ENCODE results near the gene EFHC1. TPM values are rescaled to one million over a fixed set of nuclear protein-coding genes. Genes with fewer than 3 reads are reported as not detected.

EFHC1 gene
- total RNA-seq, 1 donor from 2014 or later: 6.6 TPM

DNA sequence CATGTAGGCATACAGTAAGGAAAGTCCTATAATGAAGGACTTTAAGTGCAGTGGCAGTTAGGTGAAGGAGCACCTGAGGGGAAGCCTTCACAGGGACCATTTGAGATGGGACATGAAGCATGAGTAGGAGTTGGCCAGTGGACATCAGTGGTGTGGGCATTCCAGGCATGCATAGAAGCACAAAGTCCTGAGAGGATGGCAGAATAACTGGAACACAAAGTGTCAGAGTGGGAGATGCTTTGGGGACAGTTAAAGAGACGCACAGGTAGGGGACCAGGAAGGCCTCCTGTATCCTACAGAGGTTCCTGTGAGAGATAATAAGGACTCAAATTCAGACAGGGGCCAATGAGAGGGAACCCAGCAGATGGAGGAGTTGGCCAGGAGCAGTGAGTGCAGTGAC, 26.4 kb upstream of the EFHC1 start:
- no peak overlapping the region for H3K4me3 ChIP-seq (ENCODE audit: low read depth, low read length)
- H3K36me3 ChIP-seq (ENCODE audit: control insufficient read depth, insufficient read depth, low read length): no peaks in the 10 kb centered on the region
- no peaks in the 10 kb centered on the region for H3K27me3 ChIP-seq (ENCODE audit: control insufficient read depth, insufficient read depth, low read length)
- TF ChIP-seq, protein P1, sequence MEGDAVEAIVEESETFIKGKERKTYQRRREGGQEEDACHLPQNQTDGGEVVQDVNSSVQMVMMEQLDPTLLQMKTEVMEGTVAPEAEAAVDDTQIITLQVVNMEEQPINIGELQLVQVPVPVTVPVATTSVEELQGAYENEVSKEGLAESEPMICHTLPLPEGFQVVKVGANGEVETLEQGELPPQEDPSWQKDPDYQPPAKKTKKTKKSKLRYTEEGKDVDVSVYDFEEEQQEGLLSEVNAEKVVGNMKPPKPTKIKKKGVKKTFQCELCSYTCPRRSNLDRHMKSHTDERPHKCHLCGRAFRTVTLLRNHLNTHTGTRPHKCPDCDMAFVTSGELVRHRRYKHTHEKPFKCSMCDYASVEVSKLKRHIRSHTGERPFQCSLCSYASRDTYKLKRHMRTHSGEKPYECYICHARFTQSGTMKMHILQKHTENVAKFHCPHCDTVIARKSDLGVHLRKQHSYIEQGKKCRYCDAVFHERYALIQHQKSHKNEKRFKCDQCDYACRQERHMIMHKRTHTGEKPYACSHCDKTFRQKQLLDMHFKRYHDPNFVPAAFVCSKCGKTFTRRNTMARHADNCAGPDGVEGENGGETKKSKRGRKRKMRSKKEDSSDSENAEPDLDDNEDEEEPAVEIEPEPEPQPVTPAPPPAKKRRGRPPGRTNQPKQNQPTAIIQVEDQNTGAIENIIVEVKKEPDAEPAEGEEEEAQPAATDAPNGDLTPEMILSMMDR (IDR thresholded peaks at IDR 0.05; ENCODE audit: insufficient read depth, low read length, severe bottlenecking): no peak
- no peak for DNase-seq (ENCODE audit: low read depth)
- FAIRE-seq: no peak

DNA sequence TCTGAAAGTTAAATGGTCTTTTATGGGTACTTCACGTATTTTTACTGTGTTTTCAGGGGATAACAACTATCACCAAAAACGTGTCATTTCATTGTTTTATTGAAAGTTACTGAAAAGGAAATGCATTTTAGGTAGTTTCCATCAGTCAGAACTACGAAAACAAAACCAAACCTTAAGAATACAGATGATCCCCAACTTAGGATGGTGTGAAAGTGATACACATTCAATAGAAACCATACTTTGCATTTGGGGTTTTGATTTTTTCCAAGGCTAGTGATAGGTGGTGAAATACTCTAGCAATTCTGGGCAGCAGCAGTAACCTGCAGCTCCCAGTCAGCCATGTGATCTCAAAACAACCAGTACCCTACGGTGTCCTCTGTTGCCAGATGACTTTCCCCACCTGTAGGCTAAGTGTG, 25.9 kb upstream of the EFHC1 start:
- H3K4me3 ChIP-seq (ENCODE audit: low read depth, low read length): no peak overlapping the region
- TF ChIP-seq, protein P1 (IDR thresholded peaks at IDR 0.05; ENCODE audit: insufficient read depth, low read length, severe bottlenecking): no peak
- no peaks in the 10 kb centered on the region for H3K27me3 ChIP-seq (ENCODE audit: control insufficient read depth, insufficient read depth, low read length)
- DNase-seq (ENCODE audit: low read depth) (no peak), FAIRE-seq (no peak)
- no peaks in the 10 kb centered on the region for H3K36me3 ChIP-seq (ENCODE audit: control insufficient read depth, insufficient read depth, low read length)

DNA sequence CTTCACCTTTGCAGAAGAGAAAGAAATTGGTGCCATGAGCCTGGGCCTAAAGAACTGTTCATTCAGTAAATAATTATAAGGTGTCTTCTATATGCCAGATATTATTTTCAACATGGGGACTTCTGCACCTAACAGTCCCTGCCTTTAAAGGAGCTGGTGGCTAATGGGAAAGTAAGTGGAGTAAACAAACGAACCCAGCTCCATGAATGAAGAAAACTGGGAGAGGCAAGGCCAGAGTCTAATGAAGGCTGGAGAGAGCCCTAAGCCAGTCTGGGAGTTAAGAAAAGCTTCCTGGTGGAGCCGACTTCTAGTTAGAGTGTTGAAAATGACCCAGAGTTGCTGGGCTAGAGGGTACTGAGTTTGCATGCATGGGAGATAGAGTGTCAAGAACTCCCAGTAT, 24.2 kb upstream of the EFHC1 start:
- Histone ChIP-seq H3K36me3 (ENCODE audit: control insufficient read depth, insufficient read depth, low read length) (no peaks in the 10 kb centered on the region), H3K27me3 (ENCODE audit: control insufficient read depth, insufficient read depth, low read length) (no peaks in the 10 kb centered on the region), H3K4me3 (ENCODE audit: low read depth, low read length) (no peak overlapping the region)
- TF ChIP-seq, protein P1 (IDR thresholded peaks at IDR 0.05; ENCODE audit: insufficient read depth, low read length, severe bottlenecking): no peak
- no peak for FAIRE-seq
- DNase-seq (ENCODE audit: low read depth): no peak

DNA sequence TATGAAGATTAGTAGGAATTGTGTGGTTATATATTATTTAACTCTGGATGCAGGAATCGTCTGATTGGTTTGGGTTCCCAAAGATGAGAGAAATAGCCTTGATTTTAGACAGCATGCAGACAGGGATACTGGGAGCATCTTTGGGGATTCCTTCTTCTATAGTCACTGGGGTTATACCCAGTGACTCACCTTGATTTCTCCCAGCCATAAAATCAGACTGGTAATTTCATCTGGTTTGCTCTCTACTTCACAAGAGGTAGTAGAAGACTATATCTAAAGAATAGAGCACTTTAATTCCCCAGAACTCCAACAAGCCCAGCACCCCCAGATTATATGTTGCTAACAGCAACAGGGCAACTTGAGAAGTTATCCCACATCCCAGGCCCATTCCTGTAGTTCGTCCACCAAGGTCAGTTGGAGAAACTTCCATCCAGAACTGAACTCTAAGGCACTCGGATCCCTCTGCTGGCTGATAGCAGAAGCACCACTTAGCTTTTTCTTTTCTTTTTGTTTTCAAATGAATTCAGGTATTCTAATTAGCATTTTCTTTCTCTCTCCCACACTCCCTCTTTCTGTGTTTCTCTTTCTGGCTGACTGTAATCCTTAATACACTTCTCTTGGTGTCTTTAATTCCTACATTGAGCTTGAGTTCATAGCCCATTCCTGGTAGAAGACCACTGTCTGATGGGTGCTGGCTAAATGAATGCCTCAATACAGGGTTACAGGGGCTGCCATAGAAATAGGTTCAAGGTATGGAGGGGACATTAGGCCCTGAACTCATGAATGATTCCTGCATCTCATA, 20.4 kb upstream of the EFHC1 start:
- DNase-seq (ENCODE audit: low read depth) (peak; percentile 58), FAIRE-seq (no peak)
- no peak overlapping the region for H3K4me3 ChIP-seq (ENCODE audit: low read depth, low read length)
- no peaks in the 10 kb centered on the region for H3K27me3 ChIP-seq (ENCODE audit: control insufficient read depth, insufficient read depth, low read length)
- TF ChIP-seq, protein P1 (IDR thresholded peaks at IDR 0.05; ENCODE audit: insufficient read depth, low read length, severe bottlenecking): peak; percentile 90
- H3K36me3 ChIP-seq (ENCODE audit: control insufficient read depth, insufficient read depth, low read length): no peaks in the 10 kb centered on the region

DNA sequence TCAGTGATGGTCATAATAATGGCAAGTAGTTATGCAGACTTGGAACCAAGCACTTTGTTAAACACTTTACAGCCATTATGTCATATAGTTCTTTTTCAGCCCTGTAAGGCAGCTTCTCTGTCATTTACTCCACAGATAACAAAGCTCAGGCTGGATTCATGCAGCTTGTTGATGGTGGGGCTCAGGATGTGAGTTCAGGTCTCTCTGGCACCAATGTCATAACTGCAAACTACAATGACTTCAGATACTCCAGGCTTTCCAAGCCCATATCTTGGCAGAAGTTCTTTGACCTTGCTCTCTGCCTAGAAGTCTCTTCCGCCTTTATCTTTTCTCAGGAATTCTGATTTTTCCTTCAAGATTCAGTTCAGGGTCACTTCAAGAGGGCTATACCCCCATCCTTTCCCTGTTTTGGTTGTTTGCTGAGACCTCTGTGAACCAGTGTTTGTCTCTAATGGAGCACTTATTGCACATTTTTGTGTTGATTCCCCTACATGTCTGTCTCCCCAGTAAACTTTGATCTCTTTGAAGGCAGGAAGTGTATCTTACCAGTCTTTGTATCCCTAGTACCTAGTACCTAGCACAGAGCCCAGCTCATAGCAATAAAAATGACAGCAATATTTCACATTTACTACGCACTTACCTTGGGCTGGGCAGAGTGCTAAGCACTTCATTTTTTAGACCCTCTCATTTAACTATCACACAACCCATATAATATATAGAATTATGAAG, 19.7 kb upstream of the EFHC1 start:
- TF ChIP-seq, protein P1 (IDR thresholded peaks at IDR 0.05; ENCODE audit: insufficient read depth, low read length, severe bottlenecking): no peak
- Histone ChIP-seq H3K4me3 (ENCODE audit: low read depth, low read length) (no peak overlapping the region), H3K36me3 (ENCODE audit: control insufficient read depth, insufficient read depth, low read length) (no peaks in the 10 kb centered on the region), H3K27me3 (ENCODE audit: control insufficient read depth, insufficient read depth, low read length) (no peaks in the 10 kb centered on the region)
- DNase-seq (ENCODE audit: low read depth) (no peak), FAIRE-seq (no peak)
